Measurements from ENCODE around the gene MFRP.

The MFRP gene

DNA sequence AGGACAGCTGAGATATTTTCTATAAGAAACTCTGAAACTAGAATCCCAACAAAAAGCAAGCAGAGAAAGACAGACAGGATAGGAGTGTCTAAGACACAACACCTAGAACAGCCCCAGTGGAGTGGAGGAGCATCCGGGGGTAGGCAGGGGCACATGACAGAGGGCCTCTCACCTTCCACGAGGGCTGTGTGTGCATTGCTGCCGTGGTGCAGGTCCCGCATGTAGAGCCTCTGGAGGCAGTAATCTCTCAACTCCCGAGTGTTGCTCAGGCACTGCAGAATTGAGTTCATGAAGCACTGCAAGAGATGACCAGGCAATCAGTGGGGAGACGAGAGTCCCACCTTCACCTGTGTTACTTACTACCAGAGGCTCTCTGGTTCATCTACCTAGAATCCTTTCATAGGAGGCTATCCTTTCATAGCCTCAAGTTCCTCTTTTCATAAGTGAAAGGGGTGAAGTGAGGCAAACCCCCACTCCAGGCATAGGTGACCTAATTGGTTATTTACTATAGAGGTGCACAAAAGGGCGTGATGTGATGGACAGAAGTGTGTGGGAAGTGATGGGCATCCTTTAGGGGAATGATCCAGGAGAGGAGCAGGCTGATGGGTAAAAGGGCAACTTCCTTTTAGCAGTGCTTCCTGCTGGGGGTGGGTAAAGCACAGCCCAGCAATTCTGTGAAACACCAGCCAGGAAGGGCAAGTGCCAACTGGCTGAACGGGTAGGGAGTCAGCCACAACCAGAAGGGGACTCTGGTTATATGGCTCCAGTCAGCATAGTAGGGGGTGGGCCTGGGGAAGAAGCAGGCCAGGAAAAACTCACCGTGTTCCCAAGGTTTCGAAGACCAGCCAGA, 13.1 kb upstream of the MFRP start:
- no peak for DNase-seq (ENCODE audit: low read depth, low spot score)

DNA sequence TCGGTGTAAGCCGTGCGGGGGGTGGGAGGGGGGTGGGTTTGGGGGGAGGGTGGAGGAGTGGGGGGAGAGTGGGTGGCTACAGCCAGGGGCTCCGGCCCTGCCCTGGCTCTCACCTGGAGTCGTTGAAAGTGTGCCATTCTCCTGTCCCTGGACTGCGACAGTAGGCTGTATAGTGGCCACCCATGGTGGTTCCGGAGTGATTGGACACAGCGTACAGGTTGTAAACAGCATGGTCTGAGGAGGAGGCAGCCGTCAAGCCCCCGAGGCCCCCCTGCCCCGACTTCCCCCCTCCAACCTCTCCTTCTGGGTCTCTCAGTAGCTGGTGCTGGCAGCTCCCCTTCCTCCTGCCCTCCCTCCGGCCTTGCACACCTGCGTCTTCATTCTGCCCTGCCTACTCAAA, 10.6 kb upstream of the MFRP start:
- no peak for DNase-seq (ENCODE audit: low read depth, low spot score)

DNA sequence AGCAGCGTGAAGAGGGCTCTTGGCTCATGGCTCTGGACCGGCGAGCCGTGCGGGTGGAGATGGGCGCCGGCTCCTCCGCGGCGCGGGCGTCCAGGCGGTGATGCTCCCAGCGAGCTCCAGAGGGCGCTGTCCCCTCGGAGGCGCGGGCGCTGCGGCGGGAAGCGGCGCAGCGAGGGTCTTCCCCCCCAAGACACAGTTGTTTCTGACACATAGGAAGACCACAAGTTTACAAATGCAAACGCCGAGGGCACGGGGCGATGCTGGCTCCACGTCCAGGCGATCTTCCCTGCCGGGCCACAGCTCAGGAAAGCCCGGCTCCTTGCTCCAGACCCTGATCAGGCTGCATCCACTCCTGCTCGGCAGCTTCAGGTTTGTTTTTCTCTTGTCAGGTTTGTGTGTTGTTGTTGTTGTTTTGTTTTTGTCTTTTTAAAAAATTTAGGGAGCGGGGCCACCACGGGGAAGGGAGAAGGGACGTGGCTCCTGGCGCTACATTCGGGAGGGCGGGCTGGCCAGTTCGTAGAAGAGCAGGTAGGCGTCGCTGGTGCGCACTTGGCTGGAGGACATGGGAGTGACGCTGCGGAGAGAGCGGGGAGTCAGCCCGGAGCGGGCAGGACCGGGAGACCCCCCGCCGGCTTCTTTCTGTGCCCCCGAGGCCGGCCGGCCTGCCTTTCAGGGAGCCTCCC, 10.0 kb upstream of the MFRP start:
- peak; percentile 34 for DNase-seq (ENCODE audit: low read depth, low spot score)

GRCh38 chr11:119355091-119355843, 8.8 kb upstream of the MFRP start:
- DNase-seq (ENCODE audit: low read depth, low spot score): no peak

DNA sequence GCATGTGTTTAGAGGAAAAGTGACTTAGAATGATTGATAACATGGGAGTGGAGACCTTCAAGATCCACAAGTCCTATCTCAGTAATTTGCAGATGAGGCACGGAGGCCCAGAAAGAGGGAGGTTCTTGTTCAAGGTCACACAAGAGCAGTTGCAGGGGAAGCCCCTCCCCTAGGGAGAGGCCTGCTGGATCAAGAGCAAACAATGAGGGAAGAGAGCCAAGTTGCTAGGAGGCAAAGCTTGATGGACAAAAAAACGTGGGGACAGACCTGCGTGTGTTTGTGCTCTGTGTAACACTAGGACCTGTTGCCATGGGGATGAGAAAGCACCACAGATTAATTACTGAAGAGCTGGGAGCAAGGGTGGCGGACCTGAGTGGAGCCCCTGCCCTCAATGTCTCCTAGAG, 6.4 kb upstream of the MFRP start:
- DNase-seq (ENCODE audit: low read depth, low spot score): no peak

- DNase-seq (ENCODE audit: low read depth, low spot score): no peak
These were observed 4.7 kb upstream of the MFRP start for GRCh38 chr11:119351232-119351631.

- no peak for DNase-seq (ENCODE audit: low read depth, low spot score)
These were observed 3.8 kb upstream of the MFRP start for GRCh38 chr11:119350302-119350701.

GRCh38 chr11:119347940-119348605, 1.6 kb upstream of the MFRP start:
- DNase-seq (ENCODE audit: low read depth, low spot score): no peak

- DNase-seq (ENCODE audit: low read depth, low spot score): no peak
These were observed 737 bp upstream of the MFRP start for GRCh38 chr11:119347242-119347641.

DNA sequence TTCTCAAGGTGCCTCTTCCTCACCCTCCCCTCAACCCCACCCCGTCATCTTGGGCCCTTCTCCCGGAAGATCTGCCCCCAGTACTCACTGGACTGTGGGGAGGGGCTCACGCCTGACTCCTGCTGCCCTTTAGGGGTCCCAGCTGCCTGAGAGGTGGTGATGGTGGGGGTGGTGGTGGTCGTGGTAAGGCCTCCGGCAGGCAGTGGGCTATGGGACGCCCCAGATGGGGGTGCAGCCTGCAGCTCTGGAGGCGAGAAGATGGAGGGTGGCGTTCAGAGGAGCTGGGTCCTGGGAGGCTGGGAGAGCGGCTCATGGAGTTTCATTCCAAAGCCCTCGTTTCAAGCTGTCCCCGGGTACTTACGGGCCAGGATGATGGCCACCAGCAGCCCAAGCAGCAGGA, 820 bp downstream of the MFRP start:
- DNase-seq (ENCODE audit: low read depth, low spot score): no peak

DNA sequence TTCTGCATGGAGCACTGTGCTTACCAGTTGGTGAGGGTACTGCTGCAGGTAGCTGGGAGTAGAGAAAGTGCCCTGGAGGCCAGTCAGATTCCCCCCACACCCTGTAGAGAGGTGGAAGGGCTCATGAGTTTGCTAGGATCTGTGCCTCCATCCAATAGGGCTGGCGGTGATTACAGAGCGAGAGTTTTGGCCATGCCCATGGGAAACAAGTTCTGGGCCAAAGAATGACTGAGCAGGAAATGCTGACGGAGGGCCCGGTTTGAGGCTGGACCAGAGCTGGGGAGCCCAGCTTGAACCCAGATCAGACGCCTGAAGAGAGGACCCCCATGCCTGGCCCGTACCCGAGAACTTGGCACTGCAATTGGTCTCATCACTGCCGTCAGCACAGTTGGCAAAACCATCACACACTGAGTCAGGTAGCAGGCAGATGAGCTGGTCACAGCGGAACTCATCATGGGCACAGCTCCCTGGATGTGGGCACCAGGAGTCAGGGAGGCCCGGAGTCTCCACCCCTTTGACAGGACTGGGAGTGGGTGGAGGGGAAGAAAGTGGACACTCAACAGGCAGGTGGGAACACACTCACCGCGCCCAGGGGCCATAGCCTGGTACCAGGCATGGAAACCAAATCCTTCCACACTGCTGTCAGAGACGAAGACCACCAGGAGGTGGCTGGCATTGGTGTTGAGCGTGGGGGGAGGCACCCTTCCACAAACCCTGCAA, 2.1 kb downstream of the MFRP start:
- DNase-seq (ENCODE audit: low read depth, low spot score): no peak

DNA sequence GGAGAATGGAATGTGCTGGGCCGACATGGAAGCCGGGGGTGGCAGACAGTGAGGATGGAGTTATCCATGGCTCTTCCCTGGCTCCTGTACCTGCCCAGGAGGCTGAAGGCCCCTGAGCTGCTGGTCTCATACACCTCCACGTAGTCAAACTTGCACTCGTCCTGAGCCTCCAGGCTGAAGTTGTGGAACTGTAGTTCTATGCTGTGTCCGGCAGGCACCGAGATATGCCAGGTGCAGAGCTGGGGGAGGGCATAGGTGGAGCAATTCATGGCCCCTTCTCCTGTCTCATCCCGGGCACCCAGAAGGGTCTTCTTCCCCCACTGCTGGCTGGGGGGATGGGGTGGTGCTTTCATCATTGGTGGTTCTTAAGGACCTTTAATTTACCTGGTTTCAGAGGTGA, 2.8 kb downstream of the MFRP start:
- no peak for DNase-seq (ENCODE audit: low read depth, low spot score)

DNA sequence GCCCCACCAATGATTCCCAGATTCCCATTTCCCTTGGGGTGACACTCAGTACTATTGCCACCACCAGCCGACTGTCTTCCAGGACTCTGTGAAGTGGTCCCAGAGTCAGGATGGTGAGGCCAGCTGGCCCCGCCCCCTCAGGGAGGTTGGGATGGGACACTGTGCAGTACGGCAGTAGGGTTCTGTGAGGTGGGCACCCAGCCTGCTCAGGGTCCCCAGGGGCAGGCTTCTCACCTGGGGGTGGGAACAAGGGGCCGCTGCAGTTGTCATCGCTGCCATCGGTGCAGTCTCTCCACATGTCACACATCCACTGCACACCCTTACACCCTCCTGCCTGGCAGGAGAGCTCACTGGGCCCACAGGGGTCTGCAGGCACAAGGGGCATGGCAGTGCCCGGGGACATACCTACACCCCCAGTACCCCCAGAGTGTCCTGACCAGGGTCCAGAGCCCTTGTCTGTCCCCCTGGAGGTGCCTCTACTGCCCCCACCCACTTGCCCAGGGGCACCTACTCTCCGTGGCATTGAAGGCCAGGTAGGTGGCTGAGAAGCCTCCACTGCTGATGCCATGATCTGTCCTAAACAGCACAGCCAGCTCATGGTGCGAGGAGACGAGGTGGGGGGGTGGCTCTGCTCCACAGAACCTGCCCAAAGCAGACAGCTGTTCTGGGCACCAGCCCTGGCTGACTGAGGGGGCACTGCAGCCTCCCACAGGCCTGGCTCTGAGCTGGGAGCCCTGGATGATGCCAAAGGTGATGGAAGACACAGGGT, 4.0 kb downstream of the MFRP start:
- no peak for DNase-seq (ENCODE audit: low read depth, low spot score)

- no peak for DNase-seq (ENCODE audit: low read depth, low spot score)
These were observed 4.5 kb downstream of the MFRP start for GRCh38 chr11:119342023-119342300.

- DNase-seq (ENCODE audit: low read depth, low spot score): no peak
These were observed 5.1 kb downstream of the MFRP start for GRCh38 chr11:119341222-119342022.

GRCh38 chr11:119340335-119341221, 5.9 kb downstream of the MFRP start, which contains the start of gene C1QTNF5:
C1QTNF5 (minus strand) TSS chr11:119340883; CDS start chr11:119340397, 486 bp downstream.
- DNase-seq (ENCODE audit: low read depth, low spot score): no peak

- no peak for DNase-seq (ENCODE audit: low read depth, low spot score)
These were observed 6.7 kb downstream of the MFRP start for GRCh38 chr11:119339589-119340334.

DNA sequence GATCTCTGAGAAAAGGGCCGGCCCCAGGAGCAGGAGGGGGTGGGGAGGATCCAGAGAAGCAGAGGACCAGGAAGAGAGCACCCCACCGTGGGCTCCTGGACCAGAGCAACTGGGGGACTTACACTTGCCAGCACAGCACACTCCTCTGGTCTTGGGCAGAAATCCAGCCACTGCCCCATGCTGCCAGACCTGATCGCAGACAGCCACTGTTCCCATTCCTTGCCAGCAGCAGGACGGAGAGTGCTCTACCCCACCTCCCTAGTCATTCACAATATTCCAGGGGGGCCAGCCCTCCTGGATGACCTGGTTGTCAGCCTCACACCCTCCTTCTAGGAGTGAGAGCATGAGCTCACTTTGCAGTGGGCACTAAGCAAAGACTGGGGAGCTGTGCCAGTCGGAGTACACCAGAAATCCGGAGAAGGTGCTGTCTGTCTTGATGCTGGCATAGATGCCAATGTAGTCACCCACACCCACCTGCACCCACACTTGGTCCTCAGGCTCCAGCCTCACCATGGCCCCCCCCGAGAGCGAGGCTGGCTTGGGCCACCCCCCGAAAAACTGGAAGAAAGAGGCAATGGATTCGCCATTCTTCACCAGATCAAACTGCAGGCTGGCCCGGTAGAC, 7.4 kb downstream of the MFRP start:
- DNase-seq (ENCODE audit: low read depth, low spot score): no peak

All from activated CD4-positive, CD25-positive, alpha-beta regulatory T cell treated with anti-CD3 and anti-CD28 coated beads, Interleukin-2, amount 50 U/mL, for 16 hours (primary cell).